Measurements from ENCODE around the gene PRCP.

DNA sequence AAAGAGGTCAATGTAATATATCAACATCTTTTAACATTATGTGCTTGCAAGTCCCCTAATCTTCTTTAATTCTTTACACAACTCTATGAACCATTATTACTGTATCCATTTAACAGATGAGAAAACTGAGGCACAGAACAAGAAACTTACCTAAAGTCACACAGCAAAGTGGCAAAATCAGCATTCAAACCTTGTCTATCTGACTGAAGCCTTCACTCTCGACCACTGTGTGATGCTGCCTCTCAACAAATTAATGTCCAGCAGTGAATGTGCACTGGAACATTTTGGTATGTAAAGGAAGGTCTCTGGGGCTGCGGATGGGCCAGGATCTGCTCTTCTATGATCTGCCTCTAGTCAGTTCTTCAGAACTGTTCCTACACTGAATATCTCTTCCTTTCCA, 42.1 kb downstream of the PRCP start:
- TF ChIP-seq, protein P1, sequence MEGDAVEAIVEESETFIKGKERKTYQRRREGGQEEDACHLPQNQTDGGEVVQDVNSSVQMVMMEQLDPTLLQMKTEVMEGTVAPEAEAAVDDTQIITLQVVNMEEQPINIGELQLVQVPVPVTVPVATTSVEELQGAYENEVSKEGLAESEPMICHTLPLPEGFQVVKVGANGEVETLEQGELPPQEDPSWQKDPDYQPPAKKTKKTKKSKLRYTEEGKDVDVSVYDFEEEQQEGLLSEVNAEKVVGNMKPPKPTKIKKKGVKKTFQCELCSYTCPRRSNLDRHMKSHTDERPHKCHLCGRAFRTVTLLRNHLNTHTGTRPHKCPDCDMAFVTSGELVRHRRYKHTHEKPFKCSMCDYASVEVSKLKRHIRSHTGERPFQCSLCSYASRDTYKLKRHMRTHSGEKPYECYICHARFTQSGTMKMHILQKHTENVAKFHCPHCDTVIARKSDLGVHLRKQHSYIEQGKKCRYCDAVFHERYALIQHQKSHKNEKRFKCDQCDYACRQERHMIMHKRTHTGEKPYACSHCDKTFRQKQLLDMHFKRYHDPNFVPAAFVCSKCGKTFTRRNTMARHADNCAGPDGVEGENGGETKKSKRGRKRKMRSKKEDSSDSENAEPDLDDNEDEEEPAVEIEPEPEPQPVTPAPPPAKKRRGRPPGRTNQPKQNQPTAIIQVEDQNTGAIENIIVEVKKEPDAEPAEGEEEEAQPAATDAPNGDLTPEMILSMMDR (IDR thresholded peaks at IDR 0.05), result no peak
- TF ChIP-seq POLR2AphosphoS5 (IDR thresholded peaks at IDR 0.05) (no peak), POLR2A (IDR thresholded peaks at IDR 0.05) (no peak)

All from breast epithelium (tissue), 3 donors.